Astrocyte (in vitro differentiated cells and primary cell): ENCODE data around the gene STX11.

Experiments used
- EZH2 ChIP-seq: IDR thresholded peaks from 2 replicates; pipeline ENCODE4 v1.6.1; 2012; ENCODE audit warnings: mild to moderate bottlenecking, low read length, inconsistent platforms; ENCODE audit not compliant: insufficient read depth
- TF ChIP-seq, protein P1 (sequence below): IDR thresholded peaks from 2 replicates; pipeline ENCODE4 v1.5.1; 2011; ENCODE audit warnings: low read depth, mild to moderate bottlenecking, inconsistent platforms, low read length, moderate library complexity; ENCODE audit not compliant: insufficient read depth

- no peak for TF ChIP-seq EZH2
- TF ChIP-seq, protein P1, sequence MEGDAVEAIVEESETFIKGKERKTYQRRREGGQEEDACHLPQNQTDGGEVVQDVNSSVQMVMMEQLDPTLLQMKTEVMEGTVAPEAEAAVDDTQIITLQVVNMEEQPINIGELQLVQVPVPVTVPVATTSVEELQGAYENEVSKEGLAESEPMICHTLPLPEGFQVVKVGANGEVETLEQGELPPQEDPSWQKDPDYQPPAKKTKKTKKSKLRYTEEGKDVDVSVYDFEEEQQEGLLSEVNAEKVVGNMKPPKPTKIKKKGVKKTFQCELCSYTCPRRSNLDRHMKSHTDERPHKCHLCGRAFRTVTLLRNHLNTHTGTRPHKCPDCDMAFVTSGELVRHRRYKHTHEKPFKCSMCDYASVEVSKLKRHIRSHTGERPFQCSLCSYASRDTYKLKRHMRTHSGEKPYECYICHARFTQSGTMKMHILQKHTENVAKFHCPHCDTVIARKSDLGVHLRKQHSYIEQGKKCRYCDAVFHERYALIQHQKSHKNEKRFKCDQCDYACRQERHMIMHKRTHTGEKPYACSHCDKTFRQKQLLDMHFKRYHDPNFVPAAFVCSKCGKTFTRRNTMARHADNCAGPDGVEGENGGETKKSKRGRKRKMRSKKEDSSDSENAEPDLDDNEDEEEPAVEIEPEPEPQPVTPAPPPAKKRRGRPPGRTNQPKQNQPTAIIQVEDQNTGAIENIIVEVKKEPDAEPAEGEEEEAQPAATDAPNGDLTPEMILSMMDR: no peak
These were observed 31.3 kb downstream of the STX11 start for GRCh38 chr6:144181639-144182038.
